Natural killer cell (primary cell): ENCODE data around the gene ERN1. TPM values are rescaled to one million over a fixed set of nuclear protein-coding genes. Genes with fewer than 3 reads are reported as not detected.

ENCODE experiments used
- ATAC-seq, 3 donors: fragments of 150-1000 bp in 2 of 3; fragments of 200-7000 bp in 1 of 3; cut with Tn5 transposase; 1 replicate in 1 of 3; 2 replicates in 2 of 3; pipeline ENCODE4 v1.10.0; 2021; ENCODE audit warnings: mild to moderate bottlenecking in 2 of 3, moderate library complexity in 2 of 3
- DNase-seq, 2 donors: peaks; one replicate each; pipeline versions ENCODE4 v3.0.0 to v3.0.0-alpha.2; 2013 to 2021; ENCODE audit warnings: mixed read lengths in 1 of 2
- H3K27ac ChIP-seq: one replicate; pipeline ENCODE4 v1.5.1; 2013; ENCODE audit warnings: mild to moderate bottlenecking, low read length
- H3K27me3 ChIP-seq: one replicate; pipeline ENCODE4 v1.6.1; 2013; ENCODE audit warnings: low read length; ENCODE audit not compliant: control insufficient read depth, insufficient read depth
- H3K36me3 ChIP-seq: one replicate; pipeline ENCODE4 v1.6.1; 2013; ENCODE audit warnings: low read length; ENCODE audit not compliant: control insufficient read depth, insufficient read depth
- H3K4me1 ChIP-seq: one replicate; pipeline ENCODE4 v1.6.1; 2013; ENCODE audit warnings: low read length; ENCODE audit not compliant: control insufficient read depth, insufficient read depth
- H3K4me3 ChIP-seq: one replicate; pipeline ENCODE4 v1.5.1; 2013; ENCODE audit warnings: low read length
- H3K9me3 ChIP-seq: one replicate; pipeline ENCODE4 v1.6.1; 2013; ENCODE audit warnings: low read length; ENCODE audit not compliant: control insufficient read depth, insufficient read depth
- H3K27ac Mint-ChIP-seq, 2 donors: one replicate each; pipeline ENCODE4 v1.8.0; 2022; ENCODE audit warnings: mild to moderate bottlenecking in 2 of 2, mixed read lengths in 2 of 2, moderate library complexity in 1 of 2
- H3K27me3 Mint-ChIP-seq, 2 donors: one replicate each; pipeline ENCODE4 v1.8.0; 2022; ENCODE audit warnings: low read depth in 2 of 2, mixed read lengths in 2 of 2
- H3K36me3 Mint-ChIP-seq: one replicate; pipeline ENCODE4 v1.8.0; 2022; ENCODE audit warnings: mixed read lengths
- H3K4me1 Mint-ChIP-seq, 2 donors: one replicate each; pipeline ENCODE4 v1.8.0; 2022; ENCODE audit warnings: mixed read lengths in 2 of 2
- H3K4me3 Mint-ChIP-seq: one replicate; pipeline ENCODE4 v1.8.0; 2022; ENCODE audit warnings: mild to moderate bottlenecking, moderate library complexity, mixed read lengths
- H3K9me3 Mint-ChIP-seq, 2 donors: one replicate each; pipeline ENCODE4 v1.8.0; 2022; ENCODE audit warnings: mixed read lengths in 2 of 2
- WGBS: methylation state at CpG from one replicate; pipeline ENCODE4 v1.1.7; 2013; ENCODE audit warnings: missing lambda C conversion rate; ENCODE audit not compliant: insufficient coverage; 5-methylcytosine and 5-hydroxymethylcytosine counted together
- intact Hi-C: fragments of 100-400 bp; cut with micrococcal nuclease; formaldehyde crosslinking; loops from one replicate; pipeline ENCODE4 v1.14.2; 2022
- total RNA-seq, 4 donors: library from RNA; stranded (reverse); fragments of 120-200 nt in 1 of 4; gene quantifications; one replicate each; pipeline versions ENCODE4 v1.2.3 to v1.2.4, GENCODE V29; 2013 to 2022
- TF ChIP-seq, protein P1 (sequence below): fragments of 200-600 bp; IDR thresholded peaks from one replicate; pipeline ENCODE4 v1.8.0; 2022; ENCODE audit warnings: antibody characterized with exemption

Gene ERN1
- total RNA-seq, 3 donors from 2014 or later (not counting 1 experiment from before 2014, with no cell fraction given), result 52.9 to 90.5 (median 67.2) TPM

DNA sequence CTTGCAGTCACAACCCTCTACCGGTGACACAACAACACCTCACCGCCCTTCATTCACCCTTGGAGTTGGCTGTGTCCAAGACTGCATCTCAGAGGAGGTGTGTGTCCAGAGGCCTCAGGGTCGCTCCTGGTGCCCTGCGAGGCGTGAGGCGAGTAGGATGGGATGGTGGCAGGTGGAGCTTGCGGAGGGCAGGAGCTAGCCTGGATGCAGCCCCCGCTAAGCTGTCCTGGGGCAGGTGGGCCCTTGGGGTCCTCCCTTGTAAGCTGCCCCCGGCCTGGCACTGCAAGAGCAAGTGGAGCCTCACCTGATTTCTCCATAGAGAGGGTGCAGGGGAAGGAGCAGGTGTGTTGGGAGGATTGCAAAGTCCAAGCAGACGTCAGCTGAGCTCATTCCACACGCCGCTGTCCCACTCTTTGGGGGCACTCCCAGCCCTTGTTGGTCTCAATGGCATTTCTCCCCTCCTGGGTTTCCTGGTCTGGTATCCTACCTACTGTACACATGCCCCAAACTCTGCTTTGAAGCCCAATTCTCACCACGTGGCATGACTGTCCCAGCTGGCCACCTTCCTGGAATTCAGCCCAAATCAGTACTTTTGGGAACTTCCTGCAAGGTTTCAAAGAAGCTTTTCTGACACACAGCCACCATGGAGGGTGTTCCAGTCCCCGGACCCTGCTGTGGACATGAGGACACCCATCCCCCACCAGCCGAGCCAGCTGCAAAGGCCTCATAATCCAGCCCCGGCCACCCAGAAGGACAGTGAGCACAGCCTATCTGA is 91.4 kb downstream of the ERN1 start:
- Histone ChIP-seq H3K36me3 (peaks cover 24% of the 10 kb centered on the region), H3K27me3 (no peaks in the 10 kb centered on the region), H3K27ac (no peak overlapping the region), H3K4me3 (no peak overlapping the region), H3K4me1 (no peaks in the 10 kb centered on the region), H3K9me3 (no peaks in the 10 kb centered on the region)
- no peaks in the 10 kb centered on the region for H3K9me3 Mint-ChIP-seq
- peaks cover 12% of the 10 kb centered on the region for H3K36me3 Mint-ChIP-seq
- no peak overlapping the region for H3K4me3 Mint-ChIP-seq
- 90% methylated on average over 16 of the region's 16 CpGs for WGBS
- TF ChIP-seq, protein P1, sequence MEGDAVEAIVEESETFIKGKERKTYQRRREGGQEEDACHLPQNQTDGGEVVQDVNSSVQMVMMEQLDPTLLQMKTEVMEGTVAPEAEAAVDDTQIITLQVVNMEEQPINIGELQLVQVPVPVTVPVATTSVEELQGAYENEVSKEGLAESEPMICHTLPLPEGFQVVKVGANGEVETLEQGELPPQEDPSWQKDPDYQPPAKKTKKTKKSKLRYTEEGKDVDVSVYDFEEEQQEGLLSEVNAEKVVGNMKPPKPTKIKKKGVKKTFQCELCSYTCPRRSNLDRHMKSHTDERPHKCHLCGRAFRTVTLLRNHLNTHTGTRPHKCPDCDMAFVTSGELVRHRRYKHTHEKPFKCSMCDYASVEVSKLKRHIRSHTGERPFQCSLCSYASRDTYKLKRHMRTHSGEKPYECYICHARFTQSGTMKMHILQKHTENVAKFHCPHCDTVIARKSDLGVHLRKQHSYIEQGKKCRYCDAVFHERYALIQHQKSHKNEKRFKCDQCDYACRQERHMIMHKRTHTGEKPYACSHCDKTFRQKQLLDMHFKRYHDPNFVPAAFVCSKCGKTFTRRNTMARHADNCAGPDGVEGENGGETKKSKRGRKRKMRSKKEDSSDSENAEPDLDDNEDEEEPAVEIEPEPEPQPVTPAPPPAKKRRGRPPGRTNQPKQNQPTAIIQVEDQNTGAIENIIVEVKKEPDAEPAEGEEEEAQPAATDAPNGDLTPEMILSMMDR, result no peak
- no peak for DNase-seq
- no peaks in the 10 kb centered on the region for H3K27me3 Mint-ChIP-seq
- ATAC-seq, result no peak
- peaks cover 0 to 6% of the 10 kb centered on the region in 2 donors for H3K4me1 Mint-ChIP-seq
- intact Hi-C loops, result no loop called here
- no peak overlapping the region for H3K27ac Mint-ChIP-seq

DNA sequence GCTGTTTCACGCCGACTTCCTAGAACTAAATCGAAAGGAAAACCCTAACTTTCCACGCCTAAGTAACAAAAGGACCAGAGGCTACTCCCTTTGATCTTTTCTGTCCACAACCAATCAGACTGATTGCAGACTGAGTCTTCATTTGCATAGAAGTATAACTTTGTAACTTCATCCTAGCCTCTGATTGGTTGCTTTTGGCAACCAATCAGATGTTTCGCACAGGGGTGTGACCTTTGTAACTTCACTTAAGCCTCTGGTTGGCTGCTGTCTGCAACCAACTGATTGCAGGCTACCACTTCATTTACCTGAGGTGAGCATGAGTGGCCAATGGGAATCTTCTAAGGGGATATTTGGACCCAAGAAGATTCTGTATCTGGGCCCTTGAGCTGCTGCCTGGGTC is 92.1 kb downstream of the ERN1 start:
- Mint-ChIP-seq H3K27ac (no peak overlapping the region), H3K4me3 (no peak overlapping the region), H3K27me3 (no peaks in the 10 kb centered on the region), H3K4me1 (peaks cover 0 to 6% of the 10 kb centered on the region in 2 donors), H3K36me3 (peaks cover 12% of the 10 kb centered on the region), H3K9me3 (no peaks in the 10 kb centered on the region)
- WGBS, result 97% methylated on average over 5 of the region's 5 CpGs
- Histone ChIP-seq H3K4me3 (no peak overlapping the region), H3K4me1 (no peaks in the 10 kb centered on the region), H3K36me3 (peaks cover 17% of the 10 kb centered on the region), H3K9me3 (no peaks in the 10 kb centered on the region), H3K27me3 (no peaks in the 10 kb centered on the region), H3K27ac (no peak overlapping the region)
- TF ChIP-seq, protein P1, result no peak
- intact Hi-C loops, result no loop called here
- DNase-seq, result no peak
- no peak for ATAC-seq

DNA sequence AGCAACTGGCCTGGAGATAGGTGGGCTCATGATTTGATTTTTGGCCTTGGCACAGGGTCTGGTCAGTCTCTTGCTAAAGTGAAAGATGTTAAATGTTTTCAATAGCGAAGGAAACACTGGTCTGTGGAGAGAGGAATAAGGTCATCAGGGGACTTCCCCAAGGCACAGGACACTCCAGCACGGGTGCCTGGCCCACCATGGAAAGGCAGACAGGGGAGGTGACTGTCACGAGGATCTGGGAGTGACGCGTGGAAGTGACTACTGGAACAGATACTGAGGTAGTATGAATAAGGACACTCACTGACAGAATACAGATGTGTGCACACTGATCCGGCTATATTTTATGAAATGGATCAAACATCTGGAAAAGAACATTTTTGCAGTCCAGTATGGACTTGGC is 92.8 kb downstream of the ERN1 start:
- H3K27me3 ChIP-seq, result no peaks in the 10 kb centered on the region
- intact Hi-C loops, result no loop called here
- no peak for DNase-seq
- TF ChIP-seq, protein P1, result no peak
- no peaks in the 10 kb centered on the region for H3K27me3 Mint-ChIP-seq
- peaks cover 0 to 4% of the 10 kb centered on the region in 2 donors for H3K4me1 Mint-ChIP-seq
- 93% methylated on average over 6 of the region's 6 CpGs for WGBS
- ATAC-seq, result no peak
- H3K36me3 ChIP-seq, result peaks cover 13% of the 10 kb centered on the region
- no peak overlapping the region for H3K27ac Mint-ChIP-seq
- no peak overlapping the region for H3K4me3 ChIP-seq
- no peaks in the 10 kb centered on the region for H3K4me1 ChIP-seq
- H3K9me3 Mint-ChIP-seq, result no peaks in the 10 kb centered on the region
- H3K4me3 Mint-ChIP-seq, result no peak overlapping the region
- H3K27ac ChIP-seq, result no peak overlapping the region
- H3K9me3 ChIP-seq, result no peaks in the 10 kb centered on the region
- peaks cover 10% of the 10 kb centered on the region for H3K36me3 Mint-ChIP-seq
